GM19397 (cell line): Measurements from ENCODE around the gene SPINK4.

Experiments used
- ATAC-seq: cut with Tn5 transposase; IDR thresholded peaks from one replicate; pipeline ENCODE4 v1.9.1; 2021; ENCODE audit warnings: mild to moderate bottlenecking, moderate library complexity; ENCODE audit not compliant: unreplicated experiment

SPINK4 gene

DNA sequence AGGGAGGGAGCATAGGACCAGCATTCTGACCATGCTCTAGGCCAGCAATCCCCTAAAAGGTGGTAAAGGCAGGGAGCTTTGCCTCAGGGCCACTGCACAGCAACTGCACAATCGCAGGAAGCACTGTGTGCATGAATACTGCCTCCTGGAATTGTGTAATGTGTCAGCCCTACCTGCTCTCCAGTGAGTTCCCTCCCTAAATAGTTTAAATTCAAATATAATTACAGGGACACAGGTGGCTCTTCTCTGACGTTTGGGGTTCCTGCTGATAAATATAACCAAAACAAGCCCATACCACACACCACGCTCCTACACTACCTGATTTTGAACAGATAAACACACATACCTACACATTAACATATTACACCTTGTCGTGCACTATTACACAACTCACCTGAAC, 15.5 kb downstream of the SPINK4 start:
- ATAC-seq, result no peak

DNA sequence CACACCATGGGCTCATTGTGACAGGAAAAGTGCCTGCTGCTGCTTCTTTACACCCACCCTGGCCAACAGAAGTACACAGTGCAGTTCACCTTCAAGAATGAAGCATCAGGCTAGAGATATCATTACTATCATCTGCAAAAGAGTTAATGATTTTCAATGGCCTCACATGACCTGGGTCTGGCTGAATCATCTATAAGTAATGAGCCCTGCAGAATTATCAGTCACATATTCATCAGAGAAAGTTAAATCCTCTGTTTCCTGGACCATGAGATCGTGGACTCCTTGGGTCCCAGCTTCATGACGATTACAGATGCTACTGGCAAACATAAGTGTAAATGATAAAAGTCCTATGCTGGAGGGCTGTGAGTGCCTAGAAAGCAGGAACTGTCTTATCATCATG, 16.3 kb downstream of the SPINK4 start:
- ATAC-seq, result no peak

DNA sequence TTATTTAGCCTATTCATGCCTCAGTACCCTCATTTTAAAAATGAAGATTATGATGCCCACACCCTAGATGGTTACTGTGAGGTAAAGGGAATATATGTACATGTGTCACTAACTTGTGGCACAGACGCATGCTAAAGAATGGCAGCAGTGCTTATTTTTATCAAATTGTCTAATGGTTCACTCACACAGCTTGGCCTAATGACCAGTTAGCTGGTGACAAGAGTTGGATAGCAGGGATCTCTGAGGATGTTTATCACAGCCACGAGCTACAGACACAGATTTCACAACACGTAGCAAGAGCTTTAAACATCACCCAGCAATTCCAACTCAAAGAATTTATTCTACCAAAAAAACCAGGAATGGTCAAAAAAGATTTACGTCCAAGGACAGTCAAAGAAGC, 17.3 kb downstream of the SPINK4 start:
- no peak for ATAC-seq

DNA sequence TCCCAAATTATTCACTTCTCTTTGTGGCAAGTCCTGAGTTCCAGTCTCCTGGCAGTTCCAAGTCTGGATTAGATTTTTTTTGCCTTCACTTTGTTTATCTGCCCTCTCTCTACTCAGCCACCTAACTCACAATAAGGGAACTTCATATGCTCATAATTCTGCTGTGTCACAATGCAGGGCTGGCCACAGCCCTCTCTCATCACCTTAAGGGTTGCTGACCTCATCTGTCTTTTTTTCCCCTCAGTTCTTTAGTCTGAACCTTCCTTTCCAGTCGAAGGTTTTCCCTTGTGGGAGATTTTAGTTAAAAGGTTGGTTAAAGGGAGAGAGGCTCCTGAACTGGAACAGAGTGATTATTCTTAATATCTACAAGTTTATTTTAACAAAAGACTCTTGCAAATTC, 20.4 kb downstream of the SPINK4 start:
- no peak for ATAC-seq

DNA sequence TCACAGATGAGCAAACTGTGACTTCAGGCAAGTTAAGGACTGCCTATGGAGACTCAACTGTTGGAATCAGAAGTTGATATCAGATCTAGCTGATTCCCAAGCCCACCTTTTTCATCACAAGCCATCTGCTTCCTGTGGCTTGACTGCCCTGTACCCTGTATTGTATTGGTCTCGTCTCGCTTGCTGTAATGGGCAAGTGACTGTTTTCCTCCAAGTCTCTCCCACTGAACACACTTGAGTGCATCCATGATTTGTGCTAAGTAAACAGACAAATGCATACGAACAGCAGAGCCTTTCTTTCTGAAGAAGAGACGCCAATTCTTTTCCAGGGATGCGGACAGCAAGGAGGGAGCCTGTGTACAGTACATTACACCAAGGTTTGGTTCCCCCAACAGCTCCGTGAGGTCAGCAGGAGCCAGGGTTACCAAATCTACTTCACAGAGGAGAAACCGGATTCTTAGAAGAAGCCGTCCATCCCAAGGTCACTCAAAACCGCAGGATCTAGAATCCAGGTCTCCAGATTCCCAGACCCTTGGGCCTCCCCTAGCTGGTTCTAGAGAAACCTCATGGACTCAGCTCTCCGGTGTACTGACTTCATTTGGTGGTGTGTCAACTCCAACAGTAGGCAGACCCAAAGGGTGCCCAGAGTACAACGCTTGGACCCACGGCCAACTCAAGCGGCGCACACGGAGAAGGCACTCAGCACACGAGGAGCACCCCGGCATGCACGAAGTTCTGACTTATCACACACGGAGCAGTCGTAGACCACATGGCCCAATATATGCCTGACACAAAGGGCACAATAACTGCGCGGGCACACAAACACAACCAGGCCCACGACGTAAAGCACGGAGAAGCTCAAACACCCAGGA, 23.4 kb downstream of the SPINK4 start:
- no peak for ATAC-seq

DNA sequence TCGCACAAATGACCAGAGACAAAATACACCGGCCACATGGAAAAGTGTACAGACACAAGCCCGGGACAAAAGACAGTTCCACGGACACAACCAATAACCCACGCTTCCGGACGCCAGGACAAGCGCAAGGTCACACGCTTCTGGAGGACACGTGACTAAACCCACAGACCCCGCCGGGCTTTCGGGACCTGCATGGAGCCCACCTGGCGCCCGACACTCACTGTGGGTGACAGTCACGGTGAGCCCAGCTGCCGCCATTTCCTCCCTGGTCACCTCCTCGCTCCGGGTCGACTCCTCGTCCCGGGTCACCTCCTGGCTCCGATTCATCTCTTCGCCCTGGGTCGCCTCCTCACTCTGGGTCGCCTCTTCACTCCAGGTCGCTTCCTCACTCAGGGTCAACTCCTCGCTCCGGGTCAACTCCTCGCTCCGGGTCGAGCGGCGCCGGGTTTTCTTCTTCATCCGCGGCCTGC, 24.1 kb downstream of the SPINK4 start:
- peak; percentile 35 for ATAC-seq

DNA sequence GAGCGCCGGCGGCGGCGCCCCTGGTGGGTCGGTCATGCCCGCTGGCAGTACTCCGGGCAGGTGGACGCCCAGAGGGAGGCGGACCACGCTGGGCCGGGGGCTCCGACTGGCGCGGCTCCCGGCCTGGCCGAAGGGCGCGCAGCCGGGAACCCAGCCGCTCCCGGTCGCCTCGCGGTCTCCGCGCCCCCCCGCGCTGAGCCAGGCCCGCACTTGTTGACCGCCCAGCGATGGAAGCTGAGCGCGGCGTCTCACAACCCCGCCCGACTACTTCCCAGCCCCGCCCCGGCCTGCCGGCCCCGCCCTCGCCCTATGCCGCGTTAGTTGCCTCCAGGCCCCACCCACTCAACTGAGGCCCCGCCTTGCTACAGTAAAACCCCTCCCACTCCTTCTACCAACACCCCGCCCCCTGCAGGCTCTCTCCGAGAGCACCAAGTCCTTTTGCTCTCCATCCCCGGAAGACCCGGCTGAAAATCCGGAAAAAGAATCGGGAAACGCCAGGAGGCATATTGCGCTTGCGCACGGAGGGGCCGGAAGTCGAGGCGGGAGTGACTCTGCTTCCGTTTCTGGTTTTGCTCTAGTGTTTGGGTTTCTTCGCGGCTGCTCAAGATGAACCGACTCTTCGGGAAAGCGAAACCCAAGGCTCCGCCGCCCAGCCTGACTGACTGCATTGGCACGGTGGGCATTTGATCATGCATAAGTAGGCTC, 24.7 kb downstream of the SPINK4 start, which contains the start of the genes BAG1 and CHMP5:
BAG1 (minus strand) TSS at position 236 of the 705 bp plus-strand sequence.
CHMP5 (plus strand) TSS at position 577 of the 705 bp plus-strand sequence; CDS start at position 607, 30 bp downstream.
- peak; percentile 87 for ATAC-seq

DNA sequence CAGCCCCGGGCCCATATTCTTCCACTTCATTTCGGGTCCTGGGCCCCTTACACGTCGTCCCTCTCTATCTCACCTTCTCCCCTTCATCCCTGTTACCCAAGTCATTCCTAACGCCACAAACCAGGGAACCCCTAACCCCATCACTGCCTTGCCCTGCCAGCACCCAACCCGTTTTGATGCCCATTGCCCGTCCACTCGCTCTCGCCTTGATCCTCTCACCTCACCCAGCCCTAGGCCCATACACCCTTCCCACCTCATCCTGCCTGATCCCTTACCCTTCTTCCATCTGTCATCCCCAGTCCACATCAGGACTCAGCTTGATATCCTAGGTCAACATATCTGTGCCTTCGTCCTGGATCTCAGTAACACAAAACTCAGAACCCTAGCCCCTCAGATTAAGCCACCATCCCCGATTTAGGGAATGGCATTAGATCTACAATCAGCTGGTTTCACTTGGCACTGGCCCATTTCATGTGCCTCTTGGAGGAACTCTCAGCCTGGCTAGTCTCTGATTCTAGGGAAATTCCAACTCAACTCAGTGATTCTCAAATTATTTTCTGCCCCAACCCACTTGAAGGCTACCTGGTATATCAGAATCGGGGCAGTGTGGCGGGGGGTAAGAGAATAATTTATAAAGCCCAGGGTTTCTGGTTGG, 25.4 kb downstream of the SPINK4 start:
- no peak for ATAC-seq

DNA sequence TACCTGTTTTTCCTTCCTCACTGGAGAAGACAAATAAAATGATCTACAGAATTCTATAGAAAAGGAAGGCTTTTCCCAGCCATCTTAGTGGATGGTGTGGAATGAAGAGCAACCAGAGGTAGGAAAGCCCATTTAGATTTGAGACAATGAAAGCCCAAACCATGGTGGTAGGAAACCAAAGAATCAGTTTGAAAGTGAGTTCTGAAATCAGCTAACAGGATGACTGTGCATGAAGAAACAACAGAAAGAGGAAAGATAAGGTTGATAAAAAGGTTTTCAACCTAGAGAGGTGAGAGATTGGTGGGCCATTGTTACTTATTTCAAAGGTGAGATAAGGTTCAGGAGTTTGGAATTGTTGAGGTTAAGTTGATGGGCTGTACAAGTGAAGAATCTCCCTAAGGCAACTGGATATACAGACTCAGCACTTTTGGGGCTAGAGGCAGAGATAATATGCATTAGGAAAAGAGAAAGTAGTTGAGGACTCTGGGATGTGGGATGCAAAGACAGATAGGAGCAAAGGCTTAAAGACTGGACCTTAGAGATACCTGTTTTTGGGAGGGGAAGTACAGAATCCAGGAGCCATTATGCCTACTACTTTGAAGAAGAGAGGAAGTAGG, 27.3 kb downstream of the SPINK4 start:
- ATAC-seq, result no peak

DNA sequence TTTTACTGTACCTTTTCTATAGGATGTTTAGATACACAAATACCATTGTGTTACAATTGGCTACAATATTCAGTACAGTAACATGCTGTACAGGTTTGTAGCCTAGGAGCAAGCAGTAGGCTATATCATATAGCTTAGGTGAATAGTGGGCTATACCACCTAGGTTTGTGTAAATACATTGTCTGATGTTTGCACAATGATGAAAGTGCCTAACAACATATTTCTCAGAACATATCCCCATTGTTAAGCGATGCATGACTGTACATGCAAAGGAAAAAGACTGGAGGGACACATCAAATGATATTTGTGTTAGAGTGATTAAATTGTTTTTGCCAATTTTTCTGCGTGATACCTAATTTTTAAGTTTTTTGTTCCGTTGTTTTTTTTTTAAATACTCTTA, 30.2 kb downstream of the SPINK4 start:
- no peak for ATAC-seq

DNA sequence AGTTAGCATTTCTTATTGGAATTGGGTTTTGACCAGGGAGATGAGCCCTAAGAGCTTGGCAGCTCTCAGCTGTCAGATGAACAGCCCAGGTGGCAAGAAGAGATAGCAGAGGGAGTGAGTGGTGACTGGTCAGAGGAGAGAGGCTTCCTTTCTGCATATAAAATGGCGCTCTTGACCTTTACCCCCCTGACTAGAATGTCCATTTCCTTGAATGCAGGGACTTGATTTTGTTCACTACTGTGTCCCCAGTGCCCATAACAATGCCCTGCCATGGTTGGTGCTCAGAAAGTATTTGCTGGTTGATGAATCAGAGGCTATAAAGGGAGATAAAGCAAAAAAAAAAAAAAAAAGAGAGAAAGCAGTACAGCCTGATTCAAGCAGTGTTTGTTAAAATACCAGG, 32.1 kb downstream of the SPINK4 start:
- no peak for ATAC-seq

DNA sequence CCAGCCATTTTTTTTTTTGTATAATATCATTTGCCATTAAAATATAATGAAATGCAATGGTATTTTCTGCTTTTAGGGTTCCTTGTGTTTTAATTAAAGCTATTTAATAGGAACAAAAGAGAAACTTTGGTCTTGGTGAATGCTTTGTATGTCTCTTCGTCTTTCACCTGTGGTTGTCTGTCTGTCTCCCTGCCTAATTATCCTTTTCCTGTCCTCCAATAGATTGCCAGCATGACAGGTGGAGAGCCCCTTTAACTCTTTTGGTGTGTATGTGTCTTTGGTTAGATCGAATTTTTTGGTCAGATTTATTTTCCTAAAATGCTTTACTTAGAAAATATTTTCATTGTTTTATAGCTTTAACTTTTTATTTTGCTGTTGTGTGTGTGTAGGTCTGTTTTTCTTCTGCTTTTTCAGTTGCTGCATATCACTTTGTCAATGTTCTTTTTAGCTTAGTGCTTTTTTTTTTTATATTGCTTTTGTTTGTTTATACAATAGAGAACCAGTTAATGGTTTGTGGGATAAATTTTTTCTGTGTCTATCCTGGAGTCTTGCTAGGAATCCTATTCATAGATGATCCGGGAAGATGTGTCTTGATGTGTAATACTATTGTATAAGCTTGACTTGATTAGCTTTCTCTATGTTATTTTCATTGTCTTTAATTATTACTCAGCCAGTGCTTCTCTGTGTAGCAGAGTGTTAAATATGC, 33.5 kb downstream of the SPINK4 start:
- ATAC-seq, result no peak

DNA sequence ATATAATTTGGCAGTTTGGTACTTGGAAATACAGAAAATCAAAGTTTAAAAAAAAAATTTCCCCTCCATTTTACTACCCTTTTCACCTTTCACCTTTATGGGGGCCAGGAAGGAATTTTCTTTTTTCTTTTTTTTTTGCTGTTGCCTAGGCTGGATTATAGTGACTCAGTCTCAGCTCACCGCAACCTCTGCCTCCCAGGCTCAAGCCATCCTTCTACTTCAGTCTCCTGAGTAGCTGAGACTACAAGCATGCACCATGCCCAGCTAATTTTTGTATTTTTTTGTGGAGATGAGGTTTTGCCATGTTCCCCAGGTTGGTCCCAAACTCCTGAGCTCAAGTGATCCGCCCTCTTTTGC, 34.0 kb downstream of the SPINK4 start:
- ATAC-seq, result no peak

DNA sequence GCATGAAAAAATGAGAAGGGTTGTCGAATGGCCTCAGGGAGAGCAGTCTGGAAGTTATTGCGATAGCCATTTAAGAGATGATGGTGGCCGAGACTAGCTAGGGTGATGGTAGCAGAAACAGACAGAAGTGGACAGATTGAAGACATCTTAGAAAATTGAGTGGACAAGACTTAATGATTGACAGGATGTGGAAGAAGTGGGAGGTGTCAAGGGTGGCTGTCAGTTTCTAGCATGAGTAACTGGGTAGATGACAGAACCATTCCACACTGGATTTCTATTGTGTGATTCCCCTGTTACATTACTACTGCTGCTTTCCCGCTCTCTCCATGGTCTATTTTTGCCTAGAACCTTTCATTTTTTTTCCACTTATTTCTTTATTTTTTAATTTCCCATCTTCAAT, 37.5 kb downstream of the SPINK4 start:
- ATAC-seq, result no peak

DNA sequence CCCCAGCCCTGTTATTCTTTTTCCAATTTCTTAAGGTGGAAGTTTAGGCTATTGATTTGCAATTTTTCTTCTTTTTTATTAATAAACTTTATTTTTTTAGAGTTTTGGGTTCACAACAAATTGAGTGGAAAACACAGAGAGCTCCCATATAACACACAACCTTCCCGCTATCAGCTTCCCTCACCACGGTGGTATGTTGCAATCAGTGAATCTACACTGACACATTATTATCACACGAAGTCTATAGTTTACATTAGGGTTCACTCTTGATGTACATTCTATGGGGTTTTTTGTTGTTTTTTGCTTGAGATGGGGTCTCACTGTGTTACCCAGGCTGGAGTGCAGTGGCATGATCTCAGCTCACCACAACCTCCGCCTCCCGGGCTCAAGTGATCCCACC, 45.5 kb downstream of the SPINK4 start:
- no peak for ATAC-seq

DNA sequence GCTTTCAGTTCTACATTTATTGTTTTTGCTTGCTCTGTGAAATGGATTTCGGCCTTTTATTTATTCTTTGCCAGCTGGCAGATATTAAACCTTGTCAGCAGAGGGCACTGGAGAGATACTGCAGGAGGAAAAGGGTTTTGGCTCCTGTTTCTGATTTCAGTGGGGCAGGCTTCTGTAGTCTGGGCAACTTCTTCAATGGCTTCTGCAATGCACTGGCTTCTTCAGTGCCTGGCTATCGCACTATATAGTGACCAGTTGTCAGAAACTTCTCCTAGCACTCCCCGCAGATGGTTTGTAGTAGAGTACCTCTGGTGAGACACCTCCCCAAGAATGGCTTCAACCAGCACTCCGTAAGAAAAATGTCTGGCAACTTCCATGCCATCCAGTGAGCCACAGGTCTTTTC, 47.1 kb downstream of the SPINK4 start:
- no peak for ATAC-seq

DNA sequence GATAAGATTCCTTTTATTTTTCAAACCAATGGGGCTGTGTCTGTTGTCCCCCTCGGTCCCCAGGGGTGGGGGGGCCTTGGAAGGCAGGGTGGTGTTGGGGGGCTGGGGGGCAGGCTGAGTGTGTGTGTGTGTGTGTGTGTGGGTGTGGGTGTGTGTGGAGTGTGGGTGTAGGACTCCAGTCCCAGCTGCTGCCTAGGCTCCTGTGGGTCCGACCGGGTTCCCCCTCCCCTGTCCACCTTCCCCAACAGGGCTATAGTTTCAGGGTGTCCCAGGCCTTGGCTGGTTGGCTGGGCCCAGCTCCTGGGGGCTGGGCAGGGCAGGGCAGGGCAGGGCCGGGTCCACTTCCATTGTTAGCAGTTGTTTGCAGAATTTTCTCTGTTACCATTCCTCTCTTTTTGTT, 48.3 kb downstream of the SPINK4 start:
- no peak for ATAC-seq

DNA sequence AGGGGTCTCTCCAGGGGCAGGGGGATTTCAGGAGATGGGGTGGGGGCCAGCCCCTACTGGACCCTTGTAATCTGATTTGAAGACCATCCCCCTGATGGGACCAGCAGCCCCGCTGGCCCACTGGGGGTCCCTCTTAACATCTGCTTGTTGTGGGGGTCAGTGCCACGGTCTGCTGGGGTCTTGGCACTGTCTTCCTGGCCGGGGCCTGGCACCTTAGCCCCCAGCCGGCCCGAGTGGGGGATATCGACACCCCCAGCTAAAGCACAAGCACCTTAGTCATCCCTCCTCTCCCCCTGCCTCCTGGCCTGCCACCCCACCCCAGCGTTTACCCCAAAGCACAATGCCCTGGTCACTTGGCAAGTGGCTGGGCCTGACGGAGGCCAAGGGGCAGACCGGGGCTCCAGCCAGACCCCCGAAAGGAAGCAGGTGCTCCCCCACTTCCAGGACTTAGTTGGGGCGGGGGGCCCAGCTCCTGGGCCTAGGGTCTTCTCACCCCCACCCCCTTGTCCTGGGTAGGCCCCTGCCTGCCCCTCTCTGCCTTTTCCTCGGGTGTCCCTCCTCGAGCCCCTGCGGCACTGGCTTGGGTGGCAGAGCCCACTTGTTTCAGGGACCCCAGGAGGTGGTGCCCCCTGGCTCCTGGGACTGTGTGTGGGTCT, 49.0 kb downstream of the SPINK4 start:
- ATAC-seq, result no peak

DNA sequence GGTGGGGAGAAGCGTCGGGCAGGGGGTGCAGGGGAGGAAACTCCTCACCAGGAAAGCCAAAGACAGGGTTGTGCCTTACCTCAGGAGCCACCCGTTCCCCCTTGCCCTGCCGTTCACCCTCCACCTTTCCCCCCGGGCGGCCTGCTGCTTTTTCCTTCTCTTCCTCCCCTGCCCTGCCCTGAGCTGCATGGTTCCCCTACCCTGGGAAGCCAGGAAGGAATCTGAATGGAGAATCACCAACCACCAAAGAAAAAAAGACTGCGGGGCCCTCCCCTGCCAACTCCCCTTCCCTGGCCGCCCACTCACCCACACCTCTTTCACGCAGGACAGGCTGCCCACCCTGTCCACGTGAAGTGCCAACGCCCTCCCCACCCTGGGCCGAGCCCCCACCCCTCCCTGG, 49.5 kb downstream of the SPINK4 start:
- ATAC-seq, result no peak

DNA sequence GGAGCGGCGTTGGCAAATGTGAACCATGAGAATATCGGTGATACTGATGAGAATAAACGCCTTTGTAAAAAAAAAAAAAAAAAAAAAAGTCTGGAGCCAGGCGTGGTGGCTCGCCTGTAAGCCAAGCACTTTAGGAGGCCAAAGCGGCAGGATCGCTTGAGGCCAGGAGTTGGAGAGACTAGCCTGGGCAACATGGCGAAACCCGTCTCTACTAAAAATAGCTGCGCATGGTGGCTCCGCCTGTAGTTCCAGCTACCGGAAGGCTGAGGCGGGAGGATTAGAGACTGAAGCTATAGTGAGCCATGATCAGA, 49.9 kb downstream of the SPINK4 start:
- no peak for ATAC-seq
